ENCODE measurements around the gene USP15.

The USP15 gene

GRCh38 chr12:62291864-62292760, 31.9 kb downstream of the USP15 start:
- TF ChIP-seq, protein P1, sequence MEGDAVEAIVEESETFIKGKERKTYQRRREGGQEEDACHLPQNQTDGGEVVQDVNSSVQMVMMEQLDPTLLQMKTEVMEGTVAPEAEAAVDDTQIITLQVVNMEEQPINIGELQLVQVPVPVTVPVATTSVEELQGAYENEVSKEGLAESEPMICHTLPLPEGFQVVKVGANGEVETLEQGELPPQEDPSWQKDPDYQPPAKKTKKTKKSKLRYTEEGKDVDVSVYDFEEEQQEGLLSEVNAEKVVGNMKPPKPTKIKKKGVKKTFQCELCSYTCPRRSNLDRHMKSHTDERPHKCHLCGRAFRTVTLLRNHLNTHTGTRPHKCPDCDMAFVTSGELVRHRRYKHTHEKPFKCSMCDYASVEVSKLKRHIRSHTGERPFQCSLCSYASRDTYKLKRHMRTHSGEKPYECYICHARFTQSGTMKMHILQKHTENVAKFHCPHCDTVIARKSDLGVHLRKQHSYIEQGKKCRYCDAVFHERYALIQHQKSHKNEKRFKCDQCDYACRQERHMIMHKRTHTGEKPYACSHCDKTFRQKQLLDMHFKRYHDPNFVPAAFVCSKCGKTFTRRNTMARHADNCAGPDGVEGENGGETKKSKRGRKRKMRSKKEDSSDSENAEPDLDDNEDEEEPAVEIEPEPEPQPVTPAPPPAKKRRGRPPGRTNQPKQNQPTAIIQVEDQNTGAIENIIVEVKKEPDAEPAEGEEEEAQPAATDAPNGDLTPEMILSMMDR (IDR thresholded peaks at IDR 0.05; ENCODE audit: insufficient read depth, low read length, poor library complexity, severe bottlenecking): no peak
- no peak for DNase-seq (ENCODE audit: extremely low read depth, insufficient read length)
- no peaks in the 10 kb centered on the region for H3K27me3 ChIP-seq (replicated peaks; ENCODE audit: control insufficient read depth, insufficient read depth, low read length)
- H3K36me3 ChIP-seq (ENCODE audit: control insufficient read depth, insufficient read depth, low read length): peaks cover 6% of the 10 kb centered on the region
- H3K4me3 ChIP-seq (replicated peaks; ENCODE audit: low read depth, low read length): no peak overlapping the region

DNA sequence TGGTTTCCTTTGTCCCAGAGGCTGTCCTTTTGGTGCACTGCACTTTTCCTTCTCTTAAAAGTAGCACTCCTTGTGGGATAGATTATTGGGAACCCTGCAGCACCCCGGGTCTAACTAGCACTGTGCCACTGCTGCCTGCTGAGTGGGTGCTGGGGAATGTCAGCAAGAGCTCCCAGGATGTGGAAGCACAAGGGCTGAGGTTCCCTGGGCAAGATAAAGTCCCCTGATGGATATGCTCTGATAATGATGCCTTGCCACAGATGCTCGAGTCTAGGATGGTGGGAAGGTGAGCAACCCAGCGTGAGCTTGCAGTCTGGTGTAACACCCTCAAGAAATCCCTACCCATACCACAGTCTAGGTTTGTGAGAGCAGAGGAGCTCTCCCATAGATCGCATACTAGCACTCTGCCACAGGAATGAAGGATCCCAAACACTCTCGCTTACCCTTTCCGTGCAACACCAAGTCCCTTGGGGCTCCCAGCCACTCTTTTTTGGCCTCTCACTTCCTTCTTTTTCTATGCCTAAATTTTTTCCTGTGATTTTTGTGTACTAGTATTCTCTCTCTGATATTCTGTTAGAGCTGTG, 32.6 kb downstream of the USP15 start:
- H3K36me3 ChIP-seq (ENCODE audit: control insufficient read depth, insufficient read depth, low read length): peaks cover 8% of the 10 kb centered on the region

GRCh38 chr12:62294378-62294777, 34.2 kb downstream of the USP15 start:
- no peak overlapping the region for H3K4me3 ChIP-seq (replicated peaks; ENCODE audit: low read depth, low read length)
- TF ChIP-seq, protein P1 (IDR thresholded peaks at IDR 0.05; ENCODE audit: insufficient read depth, low read length, poor library complexity, severe bottlenecking): no peak
- DNase-seq (ENCODE audit: extremely low read depth, insufficient read length): no peak
- H3K27me3 ChIP-seq (replicated peaks; ENCODE audit: control insufficient read depth, insufficient read depth, low read length): no peaks in the 10 kb centered on the region
- H3K36me3 ChIP-seq (ENCODE audit: control insufficient read depth, insufficient read depth, low read length): peaks cover 8% of the 10 kb centered on the region

More for the DNA sequence above, 32.6 kb downstream of the USP15 start:
- TF ChIP-seq, protein P1 (IDR thresholded peaks at IDR 0.05; ENCODE audit: insufficient read depth, low read length, poor library complexity, severe bottlenecking): no peak
- no peak for DNase-seq (ENCODE audit: extremely low read depth, insufficient read length)
- H3K4me3 ChIP-seq (replicated peaks; ENCODE audit: low read depth, low read length): no peak overlapping the region
- H3K27me3 ChIP-seq (replicated peaks; ENCODE audit: control insufficient read depth, insufficient read depth, low read length): no peaks in the 10 kb centered on the region

DNA sequence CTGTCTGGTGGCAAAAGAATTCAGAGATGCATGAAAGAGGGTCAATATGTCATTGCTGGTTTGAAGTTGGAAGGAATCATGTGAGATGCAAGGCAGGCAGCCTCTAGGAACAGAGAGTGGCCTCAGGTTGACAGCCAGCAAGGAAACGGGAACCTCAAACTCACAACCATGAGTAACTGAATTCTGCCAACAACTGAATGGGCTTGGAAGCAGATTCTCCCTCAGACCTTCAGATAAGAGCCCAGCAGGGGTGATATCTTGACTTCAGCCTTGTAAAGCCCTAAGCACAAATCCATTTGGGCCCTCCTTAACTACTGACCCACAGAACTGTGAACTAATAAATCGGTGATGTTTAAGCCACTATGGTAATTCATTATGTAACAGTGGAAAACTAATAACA, 35.8 kb downstream of the USP15 start:
- Histone ChIP-seq H3K27me3 (replicated peaks; ENCODE audit: control insufficient read depth, insufficient read depth, low read length) (no peaks in the 10 kb centered on the region), H3K4me3 (replicated peaks; ENCODE audit: low read depth, low read length) (no peak overlapping the region), H3K36me3 (ENCODE audit: control insufficient read depth, insufficient read depth, low read length) (peaks cover 8% of the 10 kb centered on the region)
- DNase-seq (ENCODE audit: extremely low read depth, insufficient read length): no peak
- TF ChIP-seq, protein P1 (IDR thresholded peaks at IDR 0.05; ENCODE audit: insufficient read depth, low read length, poor library complexity, severe bottlenecking): no peak

DNA sequence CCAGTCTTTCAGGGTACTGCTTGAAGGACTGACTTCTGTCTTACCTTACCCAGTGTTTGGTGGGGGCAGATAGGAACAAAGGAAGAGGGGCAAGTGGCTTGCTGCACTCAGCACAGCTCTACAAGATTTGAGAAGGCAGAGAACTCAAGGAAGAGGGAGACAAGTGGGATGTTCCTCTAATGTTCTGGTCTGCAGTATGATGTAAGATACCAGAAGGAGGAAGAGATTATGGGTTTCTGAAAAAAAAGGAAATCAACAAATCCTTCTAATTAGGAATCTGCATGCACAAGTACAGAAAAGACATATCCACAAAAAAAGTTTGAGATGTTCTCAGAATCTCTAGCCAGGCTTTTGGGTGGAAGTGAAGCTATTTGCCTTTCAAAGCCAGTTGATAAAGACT, 37.1 kb downstream of the USP15 start:
- no peaks in the 10 kb centered on the region for H3K27me3 ChIP-seq (replicated peaks; ENCODE audit: control insufficient read depth, insufficient read depth, low read length)
- no peak for DNase-seq (ENCODE audit: extremely low read depth, insufficient read length)
- H3K36me3 ChIP-seq (ENCODE audit: control insufficient read depth, insufficient read depth, low read length): peaks cover 5% of the 10 kb centered on the region
- TF ChIP-seq, protein P1 (IDR thresholded peaks at IDR 0.05; ENCODE audit: insufficient read depth, low read length, poor library complexity, severe bottlenecking): no peak
- H3K4me3 ChIP-seq (replicated peaks; ENCODE audit: low read depth, low read length): no peak overlapping the region
